OCI-LY7 (cell line): ENCODE data around the gene TGM4. TPM values are rescaled to one million over a fixed set of nuclear protein-coding genes. Genes with fewer than 3 reads are reported as not detected.

Experiments used
- BruUV-seq: library from RNA; stranded (reverse); fragments of 400-500 nt; replicated peaks from 2 replicates; lab custom pipeline; 2021; lab: Mats Ljungman, UMichigan
- CTCF ChIA-PET: fragments of 300-600 bp; sonication (Branson Sonifier 250); formaldehyde crosslinking; loops from one replicate; lab custom pipeline; 2022; ENCODE audit warnings: antibody characterized with exemption; ENCODE audit not compliant: unreplicated experiment; lab: Charles Lee
- POLR2A ChIA-PET: fragments of 300-600 bp; sonication (Branson Sonifier 250); formaldehyde crosslinking; loops from one replicate; lab custom pipeline; 2022; ENCODE audit warnings: antibody characterized with exemption; lab: Charles Lee
- DNase-seq: peaks from one replicate; pipeline ENCODE4 v3.0.0-alpha.2; 2015; ENCODE audit warnings: low spot score
- H2AFZ ChIP-seq: fragments of 200-600 bp; sonication (generic), shearing (Covaris generic); 2 replicates; pipeline ENCODE4 v1.6.1; 2014; ENCODE audit warnings: mild to moderate bottlenecking, antibody characterized with exemption, low read length, moderate library complexity
- H3K27ac ChIP-seq: fragments of 200-600 bp; sonication (generic); 2 replicates; pipeline ENCODE4 v1.5.1; 2014; ENCODE audit warnings: mixed run types, low read depth, mild to moderate bottlenecking, moderate library complexity, low read length, inconsistent platforms; ENCODE audit not compliant: poor library complexity, severe bottlenecking
- H3K36me3 ChIP-seq: fragments of 200-600 bp; sonication (generic); 2 replicates; pipeline ENCODE4 v1.6.1; 2014; ENCODE audit warnings: mild to moderate bottlenecking, antibody characterized with exemption, low read length, moderate library complexity, mixed read lengths; ENCODE audit not compliant: insufficient read depth
- H3K4me1 ChIP-seq: fragments of 200-600 bp; sonication (generic); 2 replicates; pipeline ENCODE4 v1.5.1; 2014; ENCODE audit warnings: mild to moderate bottlenecking, low read length; ENCODE audit not compliant: insufficient read depth, poor library complexity, severe bottlenecking
- H3K4me2 ChIP-seq: fragments of 200-600 bp; sonication (generic); 2 replicates; pipeline ENCODE4 v1.6.1; 2014; ENCODE audit warnings: mild to moderate bottlenecking, low read length
- H3K4me3 ChIP-seq: fragments of 200-600 bp; sonication (generic); 2 replicates; pipeline ENCODE4 v1.5.1; 2014; ENCODE audit warnings: mild to moderate bottlenecking, low read depth, low read length; ENCODE audit not compliant: poor library complexity, severe bottlenecking
- H3K79me2 ChIP-seq: fragments of 200-600 bp; sonication (generic); 2 replicates; pipeline ENCODE4 v1.6.1; 2016; ENCODE audit warnings: low read depth, mild to moderate bottlenecking, low read length, moderate library complexity, mixed read lengths; ENCODE audit not compliant: insufficient read depth
- H3K9me2 ChIP-seq: fragments of 200-600 bp; sonication (generic); 2 replicates; pipeline ENCODE4 v1.6.1; 2016; ENCODE audit warnings: mild to moderate bottlenecking, low read length, mixed read lengths; ENCODE audit not compliant: insufficient read depth
- H3K9me3 ChIP-seq: fragments of 200-600 bp; sonication (generic); 2 replicates; pipeline ENCODE4 v1.6.1; 2014; ENCODE audit warnings: mild to moderate bottlenecking, mixed run types, low read length, mixed read lengths
- H4K20me1 ChIP-seq: fragments of 200-600 bp; sonication (generic); 2 replicates; pipeline ENCODE4 v1.6.1; 2014; ENCODE audit warnings: mild to moderate bottlenecking, antibody characterized with exemption, low read length, moderate library complexity, mixed read lengths; ENCODE audit not compliant: insufficient read depth
- EZH2phosphoT487 ChIP-seq: fragments of 200-600 bp; sonication (generic); IDR thresholded peaks from 2 replicates; pipeline ENCODE4 v1.6.1; 2018; ENCODE audit warnings: low read depth, borderline replicate concordance, mild to moderate bottlenecking, mixed run types, antibody characterized with exemption, low read length, moderate library complexity, mixed read lengths
- intact Hi-C: fragments of 100-400 bp; cut with micrococcal nuclease; formaldehyde crosslinking; loops from one replicate; pipeline ENCODE4 v1.10.0; 2022; ENCODE audit not compliant: unreplicated experiment
- total RNA-seq, 2 experiments: library from RNA; depleted of rRNA in 1 of 2; stranded (reverse); fragments of >200 nt in 1 of 2; shearing (Covaris generic) in 1 of 2; gene quantifications; 2 replicates each; pipeline ENCODE4 v1.2.3, GENCODE V29; 2014 to 2022
- TF ChIP-seq, protein P1 (sequence below): fragments of 200-600 bp; sonication (generic); conservative IDR thresholded peaks from 2 replicates; pipeline ENCODE4 v1.5.1; 2014; ENCODE audit warnings: mild to moderate bottlenecking, antibody characterized with exemption, low read length, moderate library complexity, mixed read lengths

TGM4 gene
- total RNA-seq, 2 experiments from 2014 or later = not detected

DNA sequence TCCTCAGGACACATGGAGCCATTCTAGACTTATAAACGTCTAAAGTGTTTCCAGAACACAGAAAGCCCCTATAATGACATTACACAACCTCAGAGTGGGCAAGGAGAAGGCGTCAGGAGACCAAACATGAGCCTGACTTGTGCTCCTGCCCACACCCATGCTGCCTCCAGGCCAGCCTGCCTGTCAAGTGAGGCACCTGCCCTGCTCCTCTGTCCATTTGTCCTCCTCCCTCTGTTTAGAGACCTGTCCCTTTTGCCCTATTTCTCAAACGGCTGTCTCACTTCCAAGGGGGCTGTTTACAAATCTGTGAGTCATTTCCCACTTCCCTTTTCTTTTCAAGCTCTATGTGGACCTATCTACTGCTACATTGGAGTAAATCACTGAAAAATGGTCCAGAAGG is 80.6 kb downstream of the TGM4 start:
- Histone ChIP-seq H4K20me1 (peaks cover 19% of the 10 kb centered on the region; the same call in 1 of the 2 replicates), H3K4me1 (peaks cover 50% of the 10 kb centered on the region), H3K4me3 (no peak overlapping the region), H3K36me3 (peaks cover 73% of the 10 kb centered on the region), H3K27ac (peak overlapping the region; percentile 23), H2AFZ (no peak overlapping the region), H3K9me2 (no peaks in the 10 kb centered on the region), H3K4me2 (peak overlapping the region; percentile 38), H3K79me2 (0 out of 2 replicates have a peak, but pooled peaks cover 5% of the 10 kb centered on the region), H3K9me3 (no peaks in the 10 kb centered on the region)
- peak; percentile 47 for DNase-seq
- TF ChIP-seq, protein P1, sequence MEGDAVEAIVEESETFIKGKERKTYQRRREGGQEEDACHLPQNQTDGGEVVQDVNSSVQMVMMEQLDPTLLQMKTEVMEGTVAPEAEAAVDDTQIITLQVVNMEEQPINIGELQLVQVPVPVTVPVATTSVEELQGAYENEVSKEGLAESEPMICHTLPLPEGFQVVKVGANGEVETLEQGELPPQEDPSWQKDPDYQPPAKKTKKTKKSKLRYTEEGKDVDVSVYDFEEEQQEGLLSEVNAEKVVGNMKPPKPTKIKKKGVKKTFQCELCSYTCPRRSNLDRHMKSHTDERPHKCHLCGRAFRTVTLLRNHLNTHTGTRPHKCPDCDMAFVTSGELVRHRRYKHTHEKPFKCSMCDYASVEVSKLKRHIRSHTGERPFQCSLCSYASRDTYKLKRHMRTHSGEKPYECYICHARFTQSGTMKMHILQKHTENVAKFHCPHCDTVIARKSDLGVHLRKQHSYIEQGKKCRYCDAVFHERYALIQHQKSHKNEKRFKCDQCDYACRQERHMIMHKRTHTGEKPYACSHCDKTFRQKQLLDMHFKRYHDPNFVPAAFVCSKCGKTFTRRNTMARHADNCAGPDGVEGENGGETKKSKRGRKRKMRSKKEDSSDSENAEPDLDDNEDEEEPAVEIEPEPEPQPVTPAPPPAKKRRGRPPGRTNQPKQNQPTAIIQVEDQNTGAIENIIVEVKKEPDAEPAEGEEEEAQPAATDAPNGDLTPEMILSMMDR = no peak
- ChIA-PET CTCF (no interaction called here), POLR2A (interaction anchor here (1.0 kb wide), 1 partner anchor 24 kb away, joined by 4 read pairs; no protein-coding TSS in a partner anchor)
- intact Hi-C loops = no loop called here
- BruUV-seq = no TSS peak

DNA sequence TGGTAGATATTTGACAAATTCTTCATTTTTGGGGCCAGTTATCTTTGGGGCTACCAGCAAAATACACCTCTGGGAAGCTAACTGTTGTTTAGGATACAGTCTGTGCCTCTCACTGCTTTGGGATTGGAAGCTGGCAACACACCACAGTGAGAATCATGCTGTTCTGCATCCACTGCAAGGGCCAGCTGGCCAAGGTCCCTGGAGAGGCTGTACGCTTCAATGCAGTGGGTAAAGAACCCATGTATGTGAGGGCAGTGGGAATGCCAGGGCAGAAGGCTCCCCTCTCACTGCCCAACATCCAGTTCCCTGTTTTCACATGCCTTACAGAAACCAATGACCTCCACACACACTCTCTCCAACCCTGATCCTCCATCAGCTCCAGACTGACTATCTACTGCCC is 81.5 kb downstream of the TGM4 start:
- no peaks in the 10 kb centered on the region for H3K9me2 ChIP-seq
- CTCF ChIA-PET = no interaction called here
- H2AFZ ChIP-seq = no peak overlapping the region
- TF ChIP-seq EZH2phosphoT487 = no peak
- TF ChIP-seq, protein P1 = no peak
- H3K9me3 ChIP-seq = no peaks in the 10 kb centered on the region
- H3K4me2 ChIP-seq = peak overlapping the region; percentile 65
- peaks cover 11% of the 10 kb centered on the region; the same call in 1 of the 2 replicates for H3K79me2 ChIP-seq
- peaks cover 19% of the 10 kb centered on the region; the same call in 1 of the 2 replicates for H4K20me1 ChIP-seq
- peaks cover 70% of the 10 kb centered on the region for H3K36me3 ChIP-seq
- H3K4me3 ChIP-seq = peak overlapping the region; percentile 14
- POLR2A ChIA-PET = interaction anchor here (1.0 to 1.5 kb wide), 4 partner anchors 9 to 21 kb away, joined by 3 to 5 read pairs (median 4); no protein-coding TSS in a partner anchor
- peak overlapping the region; percentile 22 for H3K27ac ChIP-seq
- no peak for DNase-seq
- intact Hi-C loops = no loop called here
- H3K4me1 ChIP-seq = peaks cover 40% of the 10 kb centered on the region
- no TSS peak for BruUV-seq

DNA sequence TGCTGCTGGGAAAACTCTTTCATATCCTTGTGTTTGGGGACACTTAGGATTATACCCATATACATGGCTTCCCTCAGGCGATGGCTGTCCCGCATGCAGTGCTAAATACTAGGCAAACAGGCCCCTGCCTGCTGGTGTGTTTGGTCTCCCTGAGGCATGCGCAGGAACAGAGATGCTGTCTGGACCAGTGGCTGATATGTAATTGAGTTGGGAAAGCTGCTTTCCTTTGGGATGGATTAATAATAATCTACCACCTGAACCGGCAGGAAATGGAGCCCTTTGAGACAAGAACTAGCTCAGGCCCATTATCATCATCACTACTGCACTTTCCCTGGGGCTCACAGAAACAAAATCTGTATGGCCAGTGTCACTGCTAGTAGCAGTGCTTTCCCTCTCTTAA is 83.6 kb downstream of the TGM4 start:
- intact Hi-C loops = no loop called here
- Histone ChIP-seq H2AFZ (no peak overlapping the region), H3K27ac (no peak overlapping the region), H3K4me1 (peaks cover 34% of the 10 kb centered on the region), H3K4me2 (no peak overlapping the region), H4K20me1 (peaks cover 27% of the 10 kb centered on the region), H3K79me2 (peaks cover 27% of the 10 kb centered on the region), H3K36me3 (peaks cover 57% of the 10 kb centered on the region), H3K9me2 (no peaks in the 10 kb centered on the region), H3K4me3 (no peak overlapping the region), H3K9me3 (no peaks in the 10 kb centered on the region)
- ChIA-PET CTCF (no interaction called here), POLR2A (no interaction called here)
- BruUV-seq = no TSS peak
- no peak for DNase-seq
- no peak for TF ChIP-seq EZH2phosphoT487
- TF ChIP-seq, protein P1 = no peak
